Fibroblast of villous mesenchyme (primary cell): ENCODE measurements around the gene CDK5RAP3. TPM values are rescaled to one million over a fixed set of nuclear protein-coding genes. Genes with fewer than 3 reads are reported as not detected.
"Not testable (repeated sequence)": the region's sequence is repeated elsewhere in the genome, so short reads cannot be mapped to it uniquely, and the experiment has no call there.

Source experiments
- DNase-seq: peaks from one replicate; pipeline ENCODE4 v3.0.0-alpha.2; 2010; ENCODE audit warnings: low read depth
- H3K4me3 ChIP-seq: 2 replicates; pipeline ENCODE4 v1.5.1; 2011; ENCODE audit warnings: low read depth, mild to moderate bottlenecking, low read length
- CTCF ChIP-seq: IDR thresholded peaks from 2 replicates; pipeline ENCODE4 v1.5.1; 2012; ENCODE audit warnings: low read depth, mild to moderate bottlenecking, low read length; ENCODE audit not compliant: insufficient read depth
- total RNA-seq: library from RNA; depleted of rRNA; stranded (reverse); fragments of >200 nt; gene quantifications from 2 replicates; pipeline ENCODE4 v1.2.3, GENCODE V29; 2012

The CDK5RAP3 gene
- total RNA-seq, 1 donor = 32.4 TPM

GRCh38 chr17:47998044-47998443 lies 27.1 kb downstream of the CDK5RAP3 start:
- no peak for TF ChIP-seq CTCF
- DNase-seq = no peak
- H3K4me3 ChIP-seq = no peak overlapping the region

- no peak for TF ChIP-seq CTCF
- DNase-seq = peak; percentile 63
Observed at GRCh38 chr17:47999582-47999981, 28.7 kb downstream of the CDK5RAP3 start.

GRCh38 chr17:48001197-48001596 lies 30.3 kb downstream of the CDK5RAP3 start:
- no peak for DNase-seq
- H3K4me3 ChIP-seq = no peak overlapping the region
- TF ChIP-seq CTCF = no peak

More at GRCh38 chr17:47999582-47999981, 28.7 kb downstream of the CDK5RAP3 start:
- no peak overlapping the region for H3K4me3 ChIP-seq

GRCh38 chr17:48001657-48002056 lies 30.7 kb downstream of the CDK5RAP3 start:
- not testable (repeated sequence) for H3K4me3 ChIP-seq, DNase-seq

GRCh38 chr17:48002266-48002915 lies 31.5 kb downstream of the CDK5RAP3 start:
- peak; percentile 89 for DNase-seq
- no peak for TF ChIP-seq CTCF
- no peak overlapping the region for H3K4me3 ChIP-seq

- no peak for DNase-seq
- H3K4me3 ChIP-seq = no peak overlapping the region
- TF ChIP-seq CTCF = no peak
Observed at GRCh38 chr17:48002916-48003416, 32.1 kb downstream of the CDK5RAP3 start.

GRCh38 chr17:48003417-48004151 lies 32.7 kb downstream of the CDK5RAP3 start:
- TF ChIP-seq CTCF = no peak
- no peak overlapping the region for H3K4me3 ChIP-seq
- no peak for DNase-seq
